Endothelial cell of umbilical vein (primary cell): ENCODE results near the gene SMCO2.

Experiments used
- CTCF ChIP-seq, 2 donors: IDR thresholded peaks; 1 replicate in 1 of 2; 2 replicates in 1 of 2; pipeline ENCODE4 v1.5.1; 2011; ENCODE audit warnings: low read length in 2 of 2, mild to moderate bottlenecking in 2 of 2, moderate library complexity in 2 of 2, control low read depth in 1 of 2, inconsistent platforms in 1 of 2, low read depth in 1 of 2; ENCODE audit not compliant: insufficient read depth in 1 of 2; ENCODE audit errors: extremely low read depth in 1 of 2
- EZH2 ChIP-seq: IDR thresholded peaks from 2 replicates; pipeline ENCODE4 v1.6.1; 2012; ENCODE audit warnings: borderline replicate concordance, low read depth, mild to moderate bottlenecking, moderate library complexity, low read length, inconsistent platforms; ENCODE audit not compliant: severe bottlenecking
- POLR2AphosphoS5 ChIP-seq: IDR thresholded peaks from 2 replicates; pipeline ENCODE4 v1.6.1; 2012; ENCODE audit warnings: low read depth, mild to moderate bottlenecking, control low read depth, low read length, moderate library complexity; ENCODE audit not compliant: insufficient read depth

- TF ChIP-seq CTCF (IDR thresholded peaks at IDR 0.05; ENCODE audit: extremely low read depth in 1 of 2, insufficient read depth in 1 of 2, low read depth in 1 of 2, low read length in 2 of 2) (no peak), EZH2 (no peak), POLR2AphosphoS5 (no peak)
These were observed 64.6 kb downstream of the SMCO2 start for GRCh38 chr12:27511031-27511722.
